ENCODE results near the gene KCNQ1.

The KCNQ1 gene

DNA sequence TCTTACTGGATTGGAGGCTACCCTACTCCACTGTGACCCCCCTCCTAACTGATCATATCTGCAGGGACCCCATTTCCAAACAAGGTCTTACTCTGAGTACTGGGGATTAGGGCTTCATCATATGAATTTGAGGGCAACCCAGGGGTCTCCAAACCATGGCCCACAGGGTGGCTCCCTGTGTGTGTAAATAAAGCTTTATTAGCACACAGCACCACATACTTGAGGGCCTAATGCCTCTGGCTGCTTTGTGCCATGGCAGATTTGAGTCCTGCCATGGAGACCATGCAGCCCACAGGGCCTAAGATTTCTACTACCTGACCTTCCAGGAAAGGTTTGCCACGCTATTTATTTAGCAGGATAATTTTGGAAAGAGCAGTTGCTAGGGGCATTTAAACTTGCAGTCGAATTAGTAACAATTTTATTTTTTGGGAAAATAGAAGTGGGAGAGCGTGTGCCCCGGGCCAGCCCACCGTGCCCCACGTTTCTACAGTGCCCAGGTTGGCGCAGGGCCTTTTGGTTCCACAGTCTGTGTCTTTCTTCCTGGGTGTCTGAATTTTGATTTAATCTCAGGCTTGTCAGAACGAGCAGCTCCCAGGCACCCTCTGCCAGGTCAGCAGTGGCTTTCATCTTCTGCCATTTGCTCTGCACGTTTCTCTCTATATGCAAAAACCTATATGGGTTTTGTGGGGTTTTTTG lies 92.3 kb downstream of the KCNQ1 start:
- no peak for DNase-seq (ENCODE audit: insufficient read length)
- TF ChIP-seq POLR2AphosphoS5 (IDR thresholded peaks at IDR 0.05; ENCODE audit: low read depth, low read length) (no peak), TAF1 (IDR thresholded peaks at IDR 0.05; ENCODE audit: borderline replicate concordance, low read depth, low read length) (no peak), POLR2A (IDR thresholded peaks at IDR 0.05; ENCODE audit: low read depth, low read length) (no peak)
- FAIRE-seq: no peak

DNA sequence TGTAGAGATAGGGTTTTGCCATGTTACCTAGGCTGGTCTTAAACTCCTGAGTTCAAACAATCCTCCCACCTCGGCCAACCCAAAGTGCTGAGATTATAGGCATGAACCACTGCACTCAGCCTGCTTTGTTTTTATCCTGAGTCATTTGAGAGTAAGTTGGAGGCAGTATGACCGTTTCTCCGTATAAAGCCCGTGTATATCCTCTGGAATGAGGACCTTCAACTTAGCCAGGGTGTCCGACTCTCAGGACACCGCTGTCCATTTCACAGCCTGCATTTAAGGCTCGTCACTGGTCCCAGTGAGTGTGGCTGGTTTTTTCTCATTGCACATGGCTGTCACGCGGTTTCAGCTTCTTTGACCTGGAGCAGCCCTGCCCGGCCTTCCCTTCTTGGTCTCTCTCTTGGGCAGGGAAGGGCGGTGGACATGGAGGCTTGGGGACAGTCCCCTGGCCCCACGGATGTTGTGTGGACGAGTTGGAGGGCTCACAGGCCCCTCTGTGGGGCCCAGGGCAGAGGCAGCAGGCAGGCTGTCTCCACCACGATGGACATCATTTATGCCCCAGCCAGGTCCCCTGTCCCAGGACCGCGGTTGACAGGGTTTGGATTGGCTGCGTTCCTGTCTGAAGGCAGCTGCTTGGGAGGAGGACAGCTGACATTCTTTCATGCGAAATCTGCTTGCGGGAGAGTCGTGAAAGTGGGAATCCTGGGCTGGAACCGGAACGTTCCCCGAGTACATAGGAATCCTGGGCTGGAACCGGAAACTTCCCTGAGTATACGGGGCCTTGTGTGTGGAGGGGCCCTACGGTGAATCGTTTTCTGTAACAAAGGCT lies 93.3 kb downstream of the KCNQ1 start:
- no peak for TF ChIP-seq POLR2AphosphoS5 (IDR thresholded peaks at IDR 0.05; ENCODE audit: low read depth, low read length)
- TF ChIP-seq TAF1 (IDR thresholded peaks at IDR 0.05; ENCODE audit: borderline replicate concordance, low read depth, low read length): no peak
- no peak for TF ChIP-seq POLR2A (IDR thresholded peaks at IDR 0.05; ENCODE audit: low read depth, low read length)
- DNase-seq (ENCODE audit: insufficient read length) (no peak), FAIRE-seq (no peak)

DNA sequence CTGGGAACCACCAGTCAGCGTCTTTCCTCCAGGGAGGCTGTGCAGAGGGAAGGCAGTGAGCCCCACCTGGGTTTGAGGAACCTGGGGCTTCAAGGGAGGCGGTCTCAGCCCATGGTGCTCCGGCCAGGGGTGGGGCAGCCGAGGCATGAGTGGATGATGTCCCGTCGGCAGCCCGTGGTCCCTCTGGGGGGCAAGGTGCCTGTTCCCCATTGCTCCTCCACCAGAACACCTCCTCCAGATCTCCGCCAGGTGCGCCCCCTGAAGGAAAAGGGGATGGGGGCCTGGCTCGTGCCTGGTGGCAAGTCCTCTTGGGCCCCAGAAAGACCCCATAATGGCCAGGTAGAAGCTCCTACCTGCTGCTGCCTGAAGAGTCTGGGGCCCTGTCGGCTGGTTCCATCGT lies 94.1 kb downstream of the KCNQ1 start:
- TF ChIP-seq POLR2A (IDR thresholded peaks at IDR 0.05; ENCODE audit: low read depth, low read length): no peak
- TF ChIP-seq POLR2AphosphoS5 (IDR thresholded peaks at IDR 0.05; ENCODE audit: low read depth, low read length): no peak
- no peak for TF ChIP-seq TAF1 (IDR thresholded peaks at IDR 0.05; ENCODE audit: borderline replicate concordance, low read depth, low read length)
- DNase-seq (ENCODE audit: insufficient read length) (no peak), FAIRE-seq (no peak)

DNA sequence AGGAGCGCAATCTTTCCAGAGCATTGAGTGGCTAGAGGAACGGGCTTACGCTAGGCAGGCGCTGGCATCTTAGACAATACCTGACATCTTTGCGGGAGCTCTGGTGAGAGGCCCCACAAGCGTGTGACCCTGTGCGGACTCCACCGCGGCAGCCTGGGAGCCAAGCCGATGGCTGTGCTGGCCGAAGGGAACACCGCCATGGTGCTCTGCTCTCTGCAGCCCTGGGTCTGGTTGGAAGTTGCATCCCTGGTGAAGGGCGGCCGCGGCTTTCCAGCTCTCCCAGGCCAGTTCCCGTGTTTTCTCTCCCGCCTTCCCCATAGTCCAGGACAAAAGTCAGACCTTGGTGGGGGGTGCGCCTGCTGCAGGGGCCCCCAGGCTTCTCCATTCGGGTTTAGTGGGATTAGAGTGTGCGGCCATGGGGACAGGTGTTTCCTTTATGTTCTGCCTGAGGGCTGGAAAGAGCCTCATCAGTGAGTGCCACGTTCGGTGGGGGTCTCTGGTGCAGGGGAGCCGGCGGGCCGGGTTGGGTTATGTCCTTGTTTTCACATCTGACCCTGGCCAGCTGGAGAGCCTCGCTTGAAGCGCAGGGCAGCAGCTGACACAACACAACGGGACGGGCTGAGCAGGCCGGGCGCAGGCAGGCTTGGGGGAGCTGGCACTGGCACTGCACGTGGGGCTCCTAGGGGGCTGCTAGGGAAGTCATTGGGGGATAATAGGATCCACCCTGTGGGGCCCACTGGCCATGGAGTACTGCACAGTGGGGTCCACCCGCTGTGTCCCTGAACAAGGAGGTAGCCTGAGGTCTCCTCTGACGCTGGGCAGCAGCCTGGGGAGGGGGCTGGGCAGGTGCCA lies 94.8 kb downstream of the KCNQ1 start:
- no peak for FAIRE-seq
- TF ChIP-seq TAF1 (IDR thresholded peaks at IDR 0.05; ENCODE audit: borderline replicate concordance, low read depth, low read length) (no peak), POLR2AphosphoS5 (IDR thresholded peaks at IDR 0.05; ENCODE audit: low read depth, low read length) (no peak), POLR2A (IDR thresholded peaks at IDR 0.05; ENCODE audit: low read depth, low read length) (no peak)

DNA sequence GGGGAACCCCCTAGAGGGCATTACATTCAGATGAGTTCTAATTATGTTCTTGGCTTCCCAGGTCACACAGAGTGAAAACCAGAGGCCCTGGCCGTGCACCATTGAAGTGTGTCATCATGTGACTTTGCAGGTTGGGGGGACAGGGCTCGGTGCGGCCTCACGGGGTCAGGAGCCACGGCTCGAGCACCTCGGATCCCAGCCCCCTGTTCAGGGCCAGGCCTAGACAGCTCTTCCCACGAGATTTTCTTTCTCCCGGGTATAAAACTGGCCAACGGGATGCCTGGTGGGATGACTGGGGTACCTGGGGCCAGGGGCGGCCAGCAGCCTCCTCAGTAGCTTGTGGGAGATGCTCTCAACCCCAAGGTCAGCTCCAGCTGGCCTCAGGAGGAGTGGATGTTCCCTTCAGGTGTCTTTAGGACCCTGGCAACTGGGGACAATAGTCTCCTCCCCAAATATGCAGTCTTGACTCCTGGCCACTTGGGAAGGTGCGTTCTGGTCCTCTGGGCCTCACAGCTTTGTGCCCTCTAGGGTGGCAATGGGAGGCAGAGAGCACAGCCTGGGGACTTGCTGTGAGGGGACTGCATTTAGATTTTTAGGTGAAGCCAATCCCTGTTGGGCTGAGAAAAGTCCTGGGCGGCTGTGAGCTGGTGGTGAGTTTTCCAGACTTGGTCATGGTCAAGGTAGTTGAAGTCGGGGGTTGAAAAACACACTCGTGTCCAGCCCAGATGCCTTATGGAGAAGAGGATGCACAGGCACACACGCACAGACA lies 95.6 kb downstream of the KCNQ1 start:
- DNase-seq (ENCODE audit: insufficient read length): no peak
- no peak for FAIRE-seq
- TF ChIP-seq TAF1 (IDR thresholded peaks at IDR 0.05; ENCODE audit: borderline replicate concordance, low read depth, low read length): no peak
- no peak for TF ChIP-seq POLR2A (IDR thresholded peaks at IDR 0.05; ENCODE audit: low read depth, low read length)
- TF ChIP-seq POLR2AphosphoS5 (IDR thresholded peaks at IDR 0.05; ENCODE audit: low read depth, low read length): no peak

More for the DNA sequence above, 94.8 kb downstream of the KCNQ1 start:
- no peak for DNase-seq (ENCODE audit: insufficient read length)

DNA sequence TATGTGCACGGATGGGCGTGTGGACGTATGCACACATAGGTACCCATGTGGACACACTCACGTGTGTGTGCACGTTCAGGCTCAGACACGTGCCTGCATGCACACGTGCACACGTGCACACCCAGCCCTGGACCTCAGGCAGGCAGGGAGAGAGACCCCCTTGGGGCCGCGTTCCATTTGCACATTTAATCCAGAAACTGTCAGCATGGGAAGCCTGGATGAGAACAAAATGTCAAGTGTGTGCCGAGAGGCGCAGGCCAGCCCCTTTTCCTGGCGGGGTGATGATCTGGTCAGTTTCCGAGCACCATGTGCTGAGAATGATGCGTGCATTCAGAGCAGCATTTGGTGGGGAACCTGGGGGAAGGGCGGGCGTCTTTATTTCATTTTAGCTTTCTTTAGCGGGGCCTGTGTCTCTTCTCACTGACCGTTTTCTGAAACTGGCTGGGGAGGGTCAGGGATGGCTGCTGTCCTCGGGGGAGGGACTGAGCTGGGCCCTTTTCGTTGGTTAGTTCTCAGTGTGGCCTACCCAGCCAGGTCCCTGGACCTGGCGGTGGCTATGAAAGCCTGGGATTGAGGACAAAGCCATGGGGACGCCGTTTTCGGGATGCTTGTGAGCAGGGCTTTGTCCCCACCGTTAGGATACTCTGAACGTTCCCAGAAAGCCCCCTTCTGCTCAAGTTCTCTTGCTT lies 96.3 kb downstream of the KCNQ1 start:
- no peak for DNase-seq (ENCODE audit: insufficient read length)
- TF ChIP-seq POLR2A (IDR thresholded peaks at IDR 0.05; ENCODE audit: low read depth, low read length): no peak
- no peak for TF ChIP-seq POLR2AphosphoS5 (IDR thresholded peaks at IDR 0.05; ENCODE audit: low read depth, low read length)
- TF ChIP-seq TAF1 (IDR thresholded peaks at IDR 0.05; ENCODE audit: borderline replicate concordance, low read depth, low read length): no peak
- no peak for FAIRE-seq

DNA sequence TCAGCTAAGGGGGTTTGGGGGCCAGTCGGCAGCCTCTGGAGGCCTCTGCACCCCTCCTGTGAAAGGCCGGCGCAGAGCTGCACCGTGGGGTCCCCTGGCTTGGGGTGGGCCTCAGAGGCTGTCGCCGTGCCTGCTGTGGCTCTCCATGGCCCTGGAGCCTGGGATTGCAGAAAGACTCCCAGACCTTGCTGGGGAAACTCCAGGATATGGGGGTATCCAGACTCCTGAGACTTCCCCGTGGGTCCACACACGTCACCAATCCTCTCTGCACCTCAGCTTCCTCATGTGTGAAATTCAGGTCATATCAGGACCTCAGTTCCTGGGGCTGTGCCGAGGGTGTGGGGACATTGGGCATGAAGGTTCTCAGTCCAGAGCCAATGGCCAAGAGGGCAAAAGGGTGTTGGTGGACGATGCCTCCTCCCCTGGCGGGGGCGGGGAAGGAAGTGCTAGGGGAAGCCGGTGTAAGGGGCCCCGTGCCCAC lies 97.1 kb downstream of the KCNQ1 start:
- no peak for FAIRE-seq
- TF ChIP-seq POLR2AphosphoS5 (IDR thresholded peaks at IDR 0.05; ENCODE audit: low read depth, low read length) (no peak), TAF1 (IDR thresholded peaks at IDR 0.05; ENCODE audit: borderline replicate concordance, low read depth, low read length) (no peak), POLR2A (IDR thresholded peaks at IDR 0.05; ENCODE audit: low read depth, low read length) (no peak)
- DNase-seq (ENCODE audit: insufficient read length): no peak

DNA sequence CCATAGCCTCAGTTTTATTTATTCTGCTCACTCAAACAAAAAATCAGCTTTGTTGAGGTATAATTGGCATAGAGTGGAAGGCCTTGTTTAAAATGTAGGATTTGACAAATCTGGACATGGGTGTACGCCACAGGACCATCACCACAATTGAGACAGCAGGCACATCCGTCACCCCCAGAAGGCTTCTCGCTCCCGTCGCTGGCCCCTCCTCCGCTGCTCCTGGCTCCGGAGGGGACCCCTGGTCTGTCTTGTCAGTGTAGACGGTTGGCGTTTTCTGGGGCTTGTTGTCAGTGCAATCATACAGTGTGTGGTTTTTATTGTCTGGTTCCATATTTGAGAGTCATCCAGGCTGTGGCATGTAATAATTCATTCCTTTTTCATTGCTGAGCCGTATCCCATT lies 97.6 kb downstream of the KCNQ1 start:
- TF ChIP-seq POLR2AphosphoS5 (IDR thresholded peaks at IDR 0.05; ENCODE audit: low read depth, low read length) (no peak), TAF1 (IDR thresholded peaks at IDR 0.05; ENCODE audit: borderline replicate concordance, low read depth, low read length) (no peak), POLR2A (IDR thresholded peaks at IDR 0.05; ENCODE audit: low read depth, low read length) (no peak)
- FAIRE-seq (no peak), DNase-seq (ENCODE audit: insufficient read length) (no peak)

DNA sequence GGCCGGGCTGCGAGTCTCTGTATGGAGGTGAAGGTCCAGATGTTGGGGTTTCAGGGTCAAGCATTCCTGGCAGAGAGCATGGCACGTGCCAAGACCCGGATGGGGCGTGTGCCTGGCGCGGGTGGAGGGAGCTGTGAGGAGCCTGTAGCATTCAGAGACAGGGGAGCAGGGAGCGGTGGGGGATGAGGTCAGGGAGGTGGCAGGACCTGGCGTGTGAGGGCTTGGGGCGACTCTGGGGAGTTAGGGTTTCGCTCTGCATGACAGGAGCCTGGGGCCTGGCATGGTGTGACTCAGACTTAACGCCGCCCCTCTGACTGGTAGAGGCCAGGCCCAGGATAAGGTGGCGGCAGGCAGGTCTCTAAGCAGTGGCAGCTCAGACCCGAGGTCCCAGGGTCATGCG lies 103.0 kb downstream of the KCNQ1 start:
- FAIRE-seq (no peak), DNase-seq (ENCODE audit: insufficient read length) (no peak)
- no peak for TF ChIP-seq POLR2AphosphoS5 (IDR thresholded peaks at IDR 0.05; ENCODE audit: low read depth, low read length)

DNA sequence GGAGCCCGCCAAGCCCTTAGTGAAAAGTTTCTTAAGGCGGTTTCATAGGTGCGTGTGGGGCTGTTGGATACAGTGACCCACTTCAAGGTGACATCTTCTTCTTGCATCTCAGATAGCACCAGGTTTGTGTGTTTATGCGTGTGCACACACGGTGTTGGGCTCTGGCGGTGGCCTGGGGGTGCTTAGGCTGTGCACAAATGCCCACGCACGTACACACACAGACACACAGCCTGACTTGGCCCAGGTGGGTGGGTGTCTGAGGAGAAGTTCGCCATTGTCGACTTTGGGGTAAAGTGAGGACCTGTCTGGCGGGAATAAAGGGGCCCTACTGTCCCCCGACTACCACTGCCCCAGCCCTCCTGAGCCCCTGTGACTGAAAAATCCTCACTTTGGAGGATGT lies 103.8 kb downstream of the KCNQ1 start:
- DNase-seq (ENCODE audit: insufficient read length) (no peak), FAIRE-seq (no peak)
- TF ChIP-seq TAF1 (IDR thresholded peaks at IDR 0.05; ENCODE audit: borderline replicate concordance, low read depth, low read length) (no peak), POLR2A (IDR thresholded peaks at IDR 0.05; ENCODE audit: low read depth, low read length) (no peak), POLR2AphosphoS5 (IDR thresholded peaks at IDR 0.05; ENCODE audit: low read depth, low read length) (no peak)

Measured in GM12892 (cell line).